ENCODE results near the gene FCN2.

- no peak for TF ChIP-seq CTCF (IDR thresholded peaks at IDR 0.05)
- no peak for TF ChIP-seq POLR2A (IDR thresholded peaks at IDR 0.05)
Measured at GRCh38 chr9:134867917-134868750, 12.5 kb upstream of the FCN2 start.

All from body of pancreas (tissue), 4 donors.